RWPE1 (cell line): ENCODE measurements around the gene RGL1.

Experiments used
- CTCF ChIA-PET: fragments of 350-600 bp; sonication (Branson Sonifier 250); formaldehyde crosslinking; extraction: SDS; loops from one replicate; lab custom pipeline; 2021; lab: Yijun Ruan, JAX
- POLR2A ChIA-PET: fragments of 400-600 bp; formaldehyde crosslinking; extraction: SDS; loops from one replicate; lab custom pipeline; 2020; ENCODE audit warnings: antibody characterized with exemption; ENCODE audit not compliant: low non-redundant PET; lab: Yijun Ruan, JAX
- DNase-seq: peaks from one replicate; pipeline ENCODE4 v3.0.0; 2012; ENCODE audit warnings: low spot score
- H3K27ac ChIP-seq: fragments of 450-650 bp; 2 replicates; pipeline ENCODE4 v1.5.1; 2017
- CTCF ChIP-seq: fragments of 450-650 bp; conservative IDR thresholded peaks from 2 replicates; pipeline ENCODE4 v1.5.1; 2017; ENCODE audit warnings: low read depth, mild to moderate bottlenecking

Gene RGL1

GRCh38 chr1:183967914-183968313 is 163.0 kb downstream of the RGL1 start:
- no peak for DNase-seq
- H3K27ac ChIP-seq = no peak overlapping the region
- ChIA-PET CTCF (no interaction called here), POLR2A (no interaction called here)
- TF ChIP-seq CTCF = no peak

GRCh38 chr1:183968386-183968785 is 163.5 kb downstream of the RGL1 start:
- H3K27ac ChIP-seq = no peak overlapping the region
- CTCF ChIA-PET = no interaction called here
- DNase-seq = no peak
- TF ChIP-seq CTCF = no peak
- POLR2A ChIA-PET = no interaction called here

- POLR2A ChIA-PET = no interaction called here
- no peak for DNase-seq
- H3K27ac ChIP-seq = no peak overlapping the region
- CTCF ChIA-PET = no interaction called here
- no peak for TF ChIP-seq CTCF
These were observed 165.8 kb downstream of the RGL1 start for GRCh38 chr1:183970516-183971300.

DNA sequence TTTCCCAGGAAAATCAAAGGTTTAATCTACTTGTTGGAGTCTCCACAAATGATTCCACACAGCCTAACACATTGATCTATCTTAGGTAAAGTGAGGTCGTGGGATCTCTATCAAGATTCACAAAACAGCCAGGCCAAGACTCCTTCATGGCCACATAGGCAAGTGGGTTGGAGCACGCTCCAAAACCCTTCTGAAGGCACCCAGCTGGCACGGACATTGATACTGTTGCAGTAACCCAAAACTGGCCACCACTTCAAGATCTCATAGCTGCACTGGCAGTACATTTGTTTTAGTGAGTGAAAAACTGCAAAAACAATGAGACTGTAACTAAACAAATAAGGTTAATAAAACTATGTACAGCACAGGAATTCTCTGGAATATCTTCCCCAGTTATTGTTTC is 170.7 kb downstream of the RGL1 start:
- no peak for DNase-seq
- POLR2A ChIA-PET = no interaction called here
- TF ChIP-seq CTCF = no peak
- H3K27ac ChIP-seq = no peak overlapping the region
- CTCF ChIA-PET = no interaction called here

DNA sequence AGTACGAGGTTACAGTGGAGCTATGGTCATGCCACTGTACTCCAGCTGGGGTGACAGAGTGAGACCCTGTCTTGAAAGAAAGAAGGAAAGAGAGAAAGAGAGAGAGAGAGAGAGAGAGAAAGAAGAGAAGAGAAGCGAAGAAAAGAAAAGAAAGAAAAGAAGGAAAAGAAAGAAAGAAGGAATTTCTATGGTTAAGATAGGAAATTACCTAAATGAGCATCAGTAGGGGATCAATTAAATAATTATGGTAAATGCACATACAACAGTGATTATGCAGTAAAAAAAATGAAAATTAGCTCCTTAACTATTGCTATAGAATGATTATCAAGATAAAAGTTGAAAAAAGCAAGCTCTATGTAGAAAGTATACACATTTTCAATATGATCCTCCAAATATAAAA is 172.8 kb downstream of the RGL1 start:
- no peak for DNase-seq
- POLR2A ChIA-PET = no interaction called here
- CTCF ChIA-PET = interaction anchor here (0.6 to 0.8 kb wide), 2 partner anchors 48 to 62 kb away, joined by 3 to 4 read pairs; no protein-coding TSS in a partner anchor
- H3K27ac ChIP-seq = no peak overlapping the region
- no peak for TF ChIP-seq CTCF
